ENCODE measurements around the gene PPP6R3. TPM values are rescaled to one million over a fixed set of nuclear protein-coding genes. Genes with fewer than 3 reads are reported as not detected.

PPP6R3 gene
- total RNA-seq, 1 experiment from 2014 or later, result 138 TPM

GRCh38 chr11:68479390-68479789 lies 18.8 kb downstream of the PPP6R3 start:
- H3K27ac Mint-ChIP-seq, result no peak overlapping the region; a peak in 1 of 7 replicates

More at GRCh38 chr11:68479390-68479789, 18.8 kb downstream of the PPP6R3 start:
- Histone ChIP-seq H2AFZ (ENCODE audit: low read length) (no peak overlapping the region), H4K91ac (ENCODE audit: insufficient read length, low read depth, low read length) (no peak overlapping the region), H2BK15ac (ENCODE audit: low read depth, low read length) (no peak overlapping the region), H3K23me2 (ENCODE audit: insufficient read length, low read depth, low read length, poor library complexity, severe bottlenecking) (no peaks in the 10 kb centered on the region), H3K27ac (ENCODE audit: insufficient read length, low read depth, low read length) (no peak overlapping the region), H3K14ac (ENCODE audit: insufficient read depth, low read length) (no peak overlapping the region), H3K4ac (ENCODE audit: low read depth, low read length) (no peak overlapping the region), H4K20me1 (ENCODE audit: control insufficient read depth, insufficient read depth, insufficient read length) (no peaks in the 10 kb centered on the region), H3K27me3 (ENCODE audit: insufficient read depth, low read length) (no peaks in the 10 kb centered on the region), H3K18ac (ENCODE audit: insufficient read length, low read depth, low read length) (no peak overlapping the region), H3K23ac (ENCODE audit: insufficient read length, low read depth, low read length) (no peak overlapping the region), H2BK12ac (ENCODE audit: insufficient read length, low read depth, low read length) (no peak overlapping the region), H2BK120ac (ENCODE audit: low read depth, low read length, poor library complexity, severe bottlenecking) (no peak overlapping the region), H3T11ph (ENCODE audit: low read length) (no peak overlapping the region), H3K79me1 (ENCODE audit: insufficient read depth, low read depth, low read length, poor library complexity, severe bottlenecking) (peaks cover 4% of the 10 kb centered on the region), H4K8ac (replicated peaks; ENCODE audit: insufficient read length, low read depth, low read length) (no peak overlapping the region), H3K56ac (ENCODE audit: insufficient read length, low read depth, low read length) (no peak overlapping the region), H2BK20ac (ENCODE audit: low read depth, low read length, poor library complexity, severe bottlenecking) (no peak overlapping the region), H2BK5ac (ENCODE audit: insufficient read length, low read length) (no peak overlapping the region), H3K4me2 (ENCODE audit: insufficient read depth, insufficient read length, low read length) (no peak overlapping the region), H4K5ac (ENCODE audit: insufficient read length, low read depth, low read length) (no peak overlapping the region), H3K4me1 (ENCODE audit: insufficient read depth, low read length) (no peaks in the 10 kb centered on the region), H2AK5ac (ENCODE audit: insufficient read length, low read length) (no peak overlapping the region), H3K9me3 (ENCODE audit: control insufficient read depth, low read depth, low read length) (no peaks in the 10 kb centered on the region), H3K79me2 (ENCODE audit: insufficient read depth, low read length) (peaks cover 55% of the 10 kb centered on the region), H3K9ac (ENCODE audit: extremely low read depth, insufficient read length, low read length) (no peak overlapping the region)
- peaks cover 10 to 20% of the 10 kb centered on the region in 2 experiments for H3K4me1 Mint-ChIP-seq
- no peak overlapping the region for H3K4me3 Mint-ChIP-seq
- H3K9me3 Mint-ChIP-seq, result peaks cover 13 to 21% of the 10 kb centered on the region in 2 experiments; a peak in 4 of 5 replicates
- TF ChIP-seq CTCF (conservative IDR thresholded peaks at IDR 0.05), result no peak
- DNase-seq, result no peak
- H3K27me3 Mint-ChIP-seq (ENCODE audit: low read depth), result no peaks in the 10 kb centered on the region
- no CpG with 5 or more reads among the region's 3 CpGs for WGBS (ENCODE audit: extremely low coverage, insufficient read length, low lambda C conversion rate)
- peaks cover 39 to 48% (median 46%) of the 10 kb centered on the region in 3 experiments for H3K36me3 Mint-ChIP-seq (ENCODE audit: insufficient read depth in 1 of 3, low read depth in 3 of 3)

Data from H9 (cell line).